ENCODE results near the gene PTPRG. TPM values are rescaled to one million over a fixed set of nuclear protein-coding genes. Genes with fewer than 3 reads are reported as not detected.

PTPRG gene
- total and polyA plus RNA-seq, 2 experiments from 2014 or later = 15.2 to 45.7 TPM

DNA sequence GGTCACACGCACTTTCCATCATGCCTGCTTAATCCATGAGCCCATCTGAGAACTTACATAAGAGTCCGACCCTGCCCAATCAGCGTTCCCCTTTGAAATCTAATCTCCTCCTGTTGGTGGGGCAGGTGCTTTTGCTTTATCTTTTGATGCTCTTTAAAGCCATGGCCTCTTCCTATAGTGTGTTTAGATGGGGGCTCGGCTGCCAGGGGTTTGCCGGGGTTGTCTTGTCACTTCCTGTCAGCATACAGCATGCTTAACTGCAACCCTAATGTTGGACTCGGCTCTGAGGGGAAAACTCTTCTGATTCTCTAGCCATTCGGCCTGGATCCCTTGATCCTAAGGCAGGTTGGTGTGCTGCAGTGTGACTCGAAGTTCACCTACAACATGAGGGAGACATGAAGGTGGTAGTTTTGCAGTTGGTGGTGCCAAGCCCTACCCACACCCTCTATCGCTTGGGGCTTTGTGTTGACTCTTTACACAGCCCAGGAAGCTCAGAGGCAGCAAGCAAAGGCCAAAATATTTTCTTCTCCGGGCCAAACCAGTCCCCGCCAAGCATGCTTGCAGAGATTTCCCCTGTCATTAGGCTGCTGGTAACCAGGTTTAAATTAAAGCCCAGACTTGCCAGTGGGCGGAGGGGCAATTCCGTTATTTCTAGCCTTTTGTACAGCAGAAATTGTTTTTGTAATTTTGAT, 593.2 kb downstream of the PTPRG start:
- TF ChIP-seq, protein P1, sequence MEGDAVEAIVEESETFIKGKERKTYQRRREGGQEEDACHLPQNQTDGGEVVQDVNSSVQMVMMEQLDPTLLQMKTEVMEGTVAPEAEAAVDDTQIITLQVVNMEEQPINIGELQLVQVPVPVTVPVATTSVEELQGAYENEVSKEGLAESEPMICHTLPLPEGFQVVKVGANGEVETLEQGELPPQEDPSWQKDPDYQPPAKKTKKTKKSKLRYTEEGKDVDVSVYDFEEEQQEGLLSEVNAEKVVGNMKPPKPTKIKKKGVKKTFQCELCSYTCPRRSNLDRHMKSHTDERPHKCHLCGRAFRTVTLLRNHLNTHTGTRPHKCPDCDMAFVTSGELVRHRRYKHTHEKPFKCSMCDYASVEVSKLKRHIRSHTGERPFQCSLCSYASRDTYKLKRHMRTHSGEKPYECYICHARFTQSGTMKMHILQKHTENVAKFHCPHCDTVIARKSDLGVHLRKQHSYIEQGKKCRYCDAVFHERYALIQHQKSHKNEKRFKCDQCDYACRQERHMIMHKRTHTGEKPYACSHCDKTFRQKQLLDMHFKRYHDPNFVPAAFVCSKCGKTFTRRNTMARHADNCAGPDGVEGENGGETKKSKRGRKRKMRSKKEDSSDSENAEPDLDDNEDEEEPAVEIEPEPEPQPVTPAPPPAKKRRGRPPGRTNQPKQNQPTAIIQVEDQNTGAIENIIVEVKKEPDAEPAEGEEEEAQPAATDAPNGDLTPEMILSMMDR (IDR thresholded peaks at IDR 0.05; ENCODE audit: low read depth, low read length) = no peak
- Histone ChIP-seq H3K27ac (no peak overlapping the region), H3K36me3 (no peaks in the 10 kb centered on the region), H3K9me3 (ENCODE audit: low read depth) (no peaks in the 10 kb centered on the region), H3K4me1 (ENCODE audit: low read depth) (peaks cover 9% of the 10 kb centered on the region), H3K27me3 (no peaks in the 10 kb centered on the region), H3K4me3 (no peak overlapping the region)
- no peak for DNase-seq (ENCODE audit: low read depth in 1 of 2, low spot score in 1 of 2)

DNA sequence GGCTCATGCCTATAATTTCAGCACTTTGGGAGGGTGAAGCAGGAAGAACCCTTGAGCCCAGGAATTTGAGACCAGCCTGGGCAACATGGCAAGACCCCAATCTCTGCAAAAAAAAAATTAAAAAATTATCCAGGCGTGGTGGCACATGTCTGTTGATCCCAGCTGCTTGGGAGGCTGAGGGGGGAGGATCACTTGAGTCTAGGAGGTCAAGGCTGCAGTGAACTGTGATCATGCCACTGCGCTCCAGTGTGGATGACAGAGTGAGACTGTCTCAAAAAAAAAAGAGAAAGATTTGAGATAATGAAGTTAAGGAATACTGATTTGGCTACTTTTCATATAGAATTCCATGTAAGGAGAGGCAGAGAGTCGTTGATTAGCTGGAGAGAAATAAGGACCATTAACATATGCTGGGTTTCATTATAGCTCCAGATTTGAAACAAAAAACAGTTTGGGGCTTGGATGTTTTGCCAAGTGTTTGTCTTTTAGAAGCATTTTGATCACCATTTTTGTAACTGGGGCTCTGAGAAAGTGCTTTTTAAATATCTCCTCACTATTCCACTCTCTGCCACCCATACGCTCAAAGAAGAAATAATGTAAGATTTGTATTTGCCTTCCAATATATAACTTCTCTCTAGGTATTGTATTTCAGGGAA, 597.8 kb downstream of the PTPRG start:
- no peak overlapping the region for H3K4me3 ChIP-seq
- TF ChIP-seq, protein P1 (IDR thresholded peaks at IDR 0.05; ENCODE audit: low read depth, low read length) = no peak
- no peak for DNase-seq (ENCODE audit: low read depth in 1 of 2, low spot score in 1 of 2)
- no peaks in the 10 kb centered on the region for H3K36me3 ChIP-seq
- H3K9me3 ChIP-seq (ENCODE audit: low read depth) = no peaks in the 10 kb centered on the region
- no peaks in the 10 kb centered on the region for H3K27me3 ChIP-seq
- H3K4me1 ChIP-seq (ENCODE audit: low read depth) = peaks cover 2% of the 10 kb centered on the region
- H3K27ac ChIP-seq = peak overlapping the region; percentile 63

DNA sequence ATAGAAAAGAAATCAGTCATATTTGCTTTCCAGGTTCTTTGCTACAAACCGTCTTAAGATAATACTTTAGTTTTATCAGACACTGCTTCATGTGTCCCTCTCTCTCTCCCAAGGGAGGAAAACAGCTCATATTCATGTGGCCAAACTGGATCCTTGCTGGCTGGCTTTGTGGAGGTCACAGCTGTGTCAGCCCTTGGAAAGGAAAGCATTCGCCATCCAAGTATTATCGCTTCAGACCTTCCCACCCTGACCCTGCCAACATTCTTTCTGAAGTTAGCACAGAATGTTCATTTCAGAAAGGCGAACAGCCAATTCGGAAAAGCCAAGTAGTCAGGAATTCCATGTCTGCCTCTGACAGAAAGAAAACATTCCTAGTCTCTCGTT, 598.3 kb downstream of the PTPRG start:
- H3K27ac ChIP-seq = peak overlapping the region; percentile 63
- H3K27me3 ChIP-seq = no peaks in the 10 kb centered on the region
- H3K36me3 ChIP-seq = no peaks in the 10 kb centered on the region
- no peaks in the 10 kb centered on the region for H3K9me3 ChIP-seq (ENCODE audit: low read depth)
- H3K4me3 ChIP-seq = no peak overlapping the region
- H3K4me1 ChIP-seq (ENCODE audit: low read depth) = no peaks in the 10 kb centered on the region
- DNase-seq (ENCODE audit: low read depth in 1 of 2, low spot score in 1 of 2) = peak in 1 of 2 donors; percentile 94
- TF ChIP-seq, protein P1 (IDR thresholded peaks at IDR 0.05; ENCODE audit: low read depth, low read length) = no peak

DNA sequence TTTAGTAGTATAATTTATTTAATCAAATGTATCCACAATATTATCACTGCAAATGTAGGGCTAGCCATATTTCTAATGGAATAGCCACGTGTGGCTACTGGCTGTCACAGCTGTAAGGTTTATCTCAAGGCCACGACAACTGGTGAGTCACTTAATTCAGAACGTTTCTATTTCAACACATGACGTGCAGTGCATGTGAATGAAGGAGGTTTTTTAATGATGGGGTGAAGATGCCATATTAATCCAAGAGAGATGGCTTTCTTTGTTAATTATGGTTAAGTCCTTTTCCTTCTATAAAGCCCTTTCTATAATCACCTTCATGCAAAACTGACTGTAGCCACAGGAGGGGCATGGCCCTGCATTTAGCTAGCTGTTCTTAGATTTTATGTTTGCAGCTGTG, 600.0 kb downstream of the PTPRG start:
- H3K36me3 ChIP-seq = no peaks in the 10 kb centered on the region
- no peaks in the 10 kb centered on the region for H3K9me3 ChIP-seq (ENCODE audit: low read depth)
- TF ChIP-seq, protein P1 (IDR thresholded peaks at IDR 0.05; ENCODE audit: low read depth, low read length) = no peak
- H3K27me3 ChIP-seq = no peaks in the 10 kb centered on the region
- no peak overlapping the region for H3K27ac ChIP-seq
- no peak overlapping the region for H3K4me3 ChIP-seq
- no peaks in the 10 kb centered on the region for H3K4me1 ChIP-seq (ENCODE audit: low read depth)
- peak in 1 of 2 donors; percentile 84 for DNase-seq (ENCODE audit: low read depth in 1 of 2, low spot score in 1 of 2)

DNA sequence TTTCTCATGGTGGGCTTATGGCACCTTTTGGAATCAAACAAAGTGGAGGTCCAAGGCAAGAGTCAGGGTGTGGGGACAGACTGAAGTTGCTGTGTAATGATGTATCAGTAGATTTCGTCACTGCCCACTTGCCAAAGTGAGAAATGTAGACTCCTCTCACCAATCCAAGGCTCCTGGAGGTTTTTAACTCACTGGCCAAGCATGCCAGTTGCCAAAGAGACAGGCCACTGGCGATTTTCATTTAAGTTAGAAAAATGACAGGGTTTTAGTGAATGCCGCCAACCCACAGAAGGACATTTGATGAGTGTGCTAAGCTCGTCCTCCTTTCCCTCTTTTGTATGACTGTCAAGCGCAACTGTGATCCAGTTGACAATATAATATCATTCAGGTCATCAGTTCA, 602.8 kb downstream of the PTPRG start:
- TF ChIP-seq, protein P1 (IDR thresholded peaks at IDR 0.05; ENCODE audit: low read depth, low read length) = no peak
- H3K9me3 ChIP-seq (ENCODE audit: low read depth) = no peaks in the 10 kb centered on the region
- H3K27me3 ChIP-seq = no peaks in the 10 kb centered on the region
- no peak for DNase-seq (ENCODE audit: low read depth in 1 of 2, low spot score in 1 of 2)
- no peak overlapping the region for H3K4me3 ChIP-seq
- no peaks in the 10 kb centered on the region for H3K4me1 ChIP-seq (ENCODE audit: low read depth)
- no peak overlapping the region for H3K27ac ChIP-seq
- no peaks in the 10 kb centered on the region for H3K36me3 ChIP-seq
